NCI-H2081 treated with DMSO at 0.1 percent for 48 hours (cell line): ENCODE results near the gene ADAMTSL4.
"Not testable (repeated sequence)": the region's sequence is repeated elsewhere in the genome, so short reads cannot be mapped to it uniquely, and the experiment has no call there.

ENCODE experiments used
- DNase-seq: peaks from one replicate; lab custom pipeline; 2025; lab: John Stamatoyannopoulos, UW

Gene ADAMTSL4

DNA sequence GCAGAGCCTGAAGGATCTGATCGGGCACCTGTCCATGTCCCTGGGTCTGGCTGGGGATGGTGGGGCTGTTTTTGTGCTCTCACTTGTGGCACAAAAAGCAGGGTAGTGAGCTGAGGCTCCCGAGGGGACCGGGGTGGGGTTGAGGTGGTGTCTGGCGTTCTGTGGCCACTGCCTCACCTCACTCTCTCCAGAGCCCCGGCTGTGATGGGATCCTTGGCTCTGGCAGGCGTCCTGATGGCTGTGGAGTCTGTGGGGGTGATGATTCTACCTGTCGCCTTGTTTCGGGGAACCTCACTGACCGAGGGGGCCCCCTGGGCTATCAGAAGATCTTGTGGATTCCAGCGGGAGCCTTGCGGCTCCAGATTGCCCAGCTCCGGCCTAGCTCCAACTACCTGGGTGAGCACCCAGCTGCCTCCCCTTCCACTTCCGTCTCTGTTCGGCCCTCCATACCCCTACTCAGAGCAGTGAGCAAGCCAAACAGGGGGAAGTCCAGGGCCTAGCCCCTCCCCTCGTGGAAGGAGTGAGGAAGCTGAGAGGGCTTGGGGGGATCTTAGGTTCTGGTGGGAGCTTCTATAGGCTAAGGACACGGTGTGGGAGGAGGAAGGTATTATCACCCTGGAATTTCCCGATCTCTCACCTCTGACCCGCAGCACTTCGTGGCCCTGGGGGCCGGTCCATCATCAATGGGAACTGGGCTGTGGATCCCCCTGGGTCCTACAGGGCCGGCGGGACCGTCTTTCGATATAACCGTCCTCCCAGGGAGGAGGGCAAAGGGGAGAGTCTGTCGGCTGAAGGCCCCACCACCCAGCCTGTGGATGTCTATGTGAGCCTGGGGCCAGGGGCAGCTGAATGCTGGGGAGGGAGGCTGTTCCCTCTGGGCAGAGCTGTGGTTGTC lies 7.0 kb downstream of the ADAMTSL4 start:
- DNase-seq: no peak

DNA sequence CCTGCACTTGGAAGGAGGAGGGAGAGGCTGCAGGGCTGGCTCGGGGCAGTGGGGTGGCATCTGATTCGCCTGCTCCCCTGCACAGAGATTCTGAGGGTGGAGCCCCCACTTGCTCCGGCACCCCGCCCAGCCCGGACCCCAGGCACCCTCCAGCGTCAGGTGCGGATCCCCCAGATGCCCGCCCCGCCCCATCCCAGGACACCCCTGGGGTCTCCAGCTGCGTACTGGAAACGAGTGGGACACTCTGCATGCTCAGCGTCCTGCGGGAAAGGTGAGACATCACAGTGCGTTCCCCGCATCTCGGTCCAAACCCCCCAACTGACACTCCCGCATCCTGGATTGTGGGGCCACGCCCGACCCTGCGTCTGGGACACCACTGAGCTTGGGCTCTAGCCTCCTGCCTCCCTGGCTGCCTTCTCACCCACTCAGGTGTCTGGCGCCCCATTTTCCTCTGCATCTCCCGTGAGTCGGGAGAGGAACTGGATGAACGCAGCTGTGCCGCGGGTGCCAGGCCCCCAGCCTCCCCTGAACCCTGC lies 7.9 kb downstream of the ADAMTSL4 start:
- no peak for DNase-seq

GRCh38 chr1:150557813-150558212 lies 8.6 kb downstream of the ADAMTSL4 start:
- DNase-seq: no peak

- no peak for DNase-seq
These were observed 9.1 kb downstream of the ADAMTSL4 start for GRCh38 chr1:150558303-150558704.

- no peak for DNase-seq
These were observed 9.8 kb downstream of the ADAMTSL4 start for GRCh38 chr1:150558761-150559655.

DNA sequence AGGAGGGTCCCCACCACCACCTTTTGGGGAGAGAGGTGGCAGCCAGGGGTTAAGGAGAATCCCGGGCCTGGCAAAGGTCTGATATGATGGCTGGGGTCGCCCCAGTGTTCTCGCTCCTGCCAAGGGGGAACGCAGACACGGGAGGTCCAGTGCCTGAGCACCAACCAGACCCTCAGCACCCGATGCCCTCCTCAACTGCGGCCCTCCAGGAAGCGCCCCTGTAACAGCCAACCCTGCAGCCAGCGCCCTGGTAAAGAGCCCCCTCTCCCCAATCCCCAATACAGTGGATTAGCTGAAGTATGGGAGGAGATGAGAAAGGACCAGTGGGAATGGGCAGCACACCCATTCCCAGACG lies 10.4 kb downstream of the ADAMTSL4 start:
- no peak for DNase-seq

DNA sequence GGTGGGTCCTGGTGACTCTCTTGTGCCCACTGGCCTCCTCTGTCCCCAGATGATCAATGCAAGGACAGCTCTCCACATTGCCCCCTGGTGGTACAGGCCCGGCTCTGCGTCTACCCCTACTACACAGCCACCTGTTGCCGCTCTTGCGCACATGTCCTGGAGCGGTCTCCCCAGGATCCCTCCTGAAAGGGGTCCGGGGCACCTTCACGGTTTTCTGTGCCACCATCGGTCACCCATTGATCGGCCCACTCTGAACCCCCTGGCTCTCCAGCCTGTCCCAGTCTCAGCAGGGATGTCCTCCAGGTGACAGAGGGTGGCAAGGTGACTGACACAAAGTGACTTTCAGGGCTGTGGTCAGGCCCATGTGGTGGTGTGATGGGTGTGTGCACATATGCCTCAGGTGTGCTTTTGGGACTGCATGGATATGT lies 10.8 kb downstream of the ADAMTSL4 start:
- DNase-seq: no peak

GRCh38 chr1:150560576-150561253 lies 11.5 kb downstream of the ADAMTSL4 start:
- DNase-seq: peak; percentile 82

GRCh38 chr1:150561254-150561973 lies 12.2 kb downstream of the ADAMTSL4 start:
- peak; percentile 82 for DNase-seq

DNA sequence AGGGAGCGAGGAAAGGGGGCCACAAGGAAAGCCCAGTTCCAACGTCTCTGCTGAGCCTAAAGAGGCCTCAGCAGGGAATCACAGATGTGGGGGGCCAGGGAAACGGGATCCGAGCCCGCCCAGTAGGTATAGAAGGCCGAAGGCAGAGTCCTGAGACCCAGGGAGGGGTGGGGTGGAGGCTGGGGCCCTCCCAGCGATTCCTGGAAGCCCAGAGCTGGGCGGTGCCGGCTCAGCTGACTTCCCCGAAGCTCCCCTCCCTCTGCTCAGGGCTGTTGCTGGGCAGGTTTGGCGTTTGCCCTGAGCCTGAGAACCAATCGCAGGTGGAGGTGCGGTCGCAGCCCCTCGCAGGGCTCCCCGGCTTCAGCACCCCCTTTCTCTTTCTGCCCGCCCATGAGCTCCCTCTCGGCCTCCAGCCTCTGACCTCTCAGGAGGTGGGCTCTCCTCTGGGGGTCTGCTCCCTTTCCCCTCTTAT lies 12.8 kb downstream of the ADAMTSL4 start:
- DNase-seq: peak; percentile 66

GRCh38 chr1:150562446-150563339 lies 13.5 kb downstream of the ADAMTSL4 start:
- DNase-seq: no peak

DNA sequence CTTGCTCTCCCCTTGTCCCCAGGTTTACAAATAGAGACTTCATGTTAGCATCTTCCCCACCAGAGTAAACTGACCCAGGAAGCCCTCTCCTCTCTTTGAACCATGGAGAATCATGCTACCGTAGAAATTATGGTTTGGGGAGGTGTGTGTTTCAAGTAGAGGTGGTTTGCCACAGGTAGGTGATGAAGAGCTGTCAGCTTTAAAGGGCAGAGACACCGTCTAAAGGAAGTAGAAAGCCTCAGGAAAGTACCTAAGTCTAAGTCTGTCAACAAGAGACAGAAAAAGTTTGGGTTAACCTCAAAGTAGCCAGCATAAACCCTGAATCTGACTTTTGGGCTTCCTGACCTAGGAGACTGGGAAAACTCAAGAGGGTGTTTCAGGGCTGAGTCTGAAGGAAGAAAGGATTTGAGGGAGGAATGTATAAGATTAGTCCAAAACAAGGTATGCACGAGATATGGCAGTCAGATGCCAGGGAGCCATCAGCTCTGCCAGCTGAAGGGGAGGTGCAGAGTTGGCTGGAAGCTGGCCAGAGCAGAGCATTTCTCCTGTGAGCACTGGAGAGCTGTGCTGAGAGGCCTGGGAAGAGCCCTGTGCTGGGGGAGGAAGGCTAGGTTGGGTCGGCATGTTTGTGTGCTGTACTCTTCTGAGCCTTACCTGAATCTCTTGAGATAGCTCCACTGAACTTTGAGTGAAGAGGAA lies 14.3 kb downstream of the ADAMTSL4 start:
- DNase-seq: no peak

GRCh38 chr1:150564051-150564991 lies 15.1 kb downstream of the ADAMTSL4 start:
- DNase-seq: no peak

- not testable (repeated sequence) for DNase-seq
These were observed 16.2 kb downstream of the ADAMTSL4 start for GRCh38 chr1:150565240-150565991.

DNA sequence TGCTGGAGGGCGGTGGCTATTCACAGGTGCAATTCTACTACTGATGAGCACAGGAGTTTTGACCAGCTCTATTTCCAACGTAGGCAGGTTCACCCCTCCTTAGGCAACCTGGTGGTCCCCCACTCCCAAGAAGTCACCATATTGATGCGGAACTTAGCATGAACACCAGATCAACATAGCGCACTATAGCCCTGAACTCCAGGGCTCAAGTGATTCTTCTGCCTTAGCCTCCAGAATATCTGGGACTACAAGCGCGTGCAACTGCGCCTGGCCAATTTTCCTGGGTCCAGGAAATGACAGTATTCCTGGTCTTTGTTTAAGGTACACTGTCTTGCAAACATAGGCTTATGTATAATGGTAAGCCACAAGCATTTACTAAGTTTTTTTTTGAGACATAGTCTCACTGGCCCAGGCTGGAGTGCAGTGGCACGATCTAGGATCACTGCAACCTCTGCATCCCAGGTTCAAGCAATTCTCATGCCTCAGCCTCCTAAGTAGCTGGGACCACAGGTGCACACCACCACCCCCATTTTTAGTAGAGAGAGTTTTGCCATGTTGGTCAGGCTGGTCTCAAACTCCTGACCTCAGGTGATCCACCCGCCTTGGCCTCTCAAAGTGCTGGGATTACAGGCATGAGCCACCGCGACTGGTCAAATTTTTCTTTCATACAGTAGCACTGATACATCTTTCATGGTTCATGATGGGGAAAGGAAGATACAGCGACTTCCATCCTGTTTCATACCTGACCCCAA lies 17.6 kb downstream of the ADAMTSL4 start:
- no peak for DNase-seq

DNA sequence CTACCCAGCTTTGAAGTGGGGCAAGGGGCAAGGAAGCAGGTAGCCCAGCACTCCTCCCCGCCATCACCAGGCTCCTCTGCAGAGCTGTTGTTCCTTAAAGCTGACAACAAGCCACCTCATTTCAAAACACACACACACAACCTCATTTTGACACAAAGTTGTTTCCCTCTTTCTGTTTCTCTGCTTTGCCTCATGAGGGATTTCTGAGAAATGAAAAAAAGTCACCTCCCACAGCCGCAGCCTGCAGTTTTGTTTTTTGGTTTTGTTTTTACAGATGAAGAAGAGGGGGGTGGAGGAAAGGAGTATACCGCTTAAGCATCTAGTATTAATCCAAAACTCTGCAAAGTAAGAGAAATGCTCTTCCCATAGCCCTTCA lies 18.1 kb downstream of the ADAMTSL4 start:
- DNase-seq: no peak
